Activated CD4-positive, alpha-beta T cell treated with anti-CD3 and anti-CD28 coated beads for 4 hours (primary cell): ENCODE data around the gene OR12D1.

Source experiments
- DNase-seq, 2 donors: peaks; one replicate each; pipeline ENCODE4 v3.0.0-alpha.2; 2020

Gene OR12D1

GRCh38 chr6:29465801-29466200 lies 51.1 kb downstream of the OR12D1 start:
- DNase-seq: no peak

DNA sequence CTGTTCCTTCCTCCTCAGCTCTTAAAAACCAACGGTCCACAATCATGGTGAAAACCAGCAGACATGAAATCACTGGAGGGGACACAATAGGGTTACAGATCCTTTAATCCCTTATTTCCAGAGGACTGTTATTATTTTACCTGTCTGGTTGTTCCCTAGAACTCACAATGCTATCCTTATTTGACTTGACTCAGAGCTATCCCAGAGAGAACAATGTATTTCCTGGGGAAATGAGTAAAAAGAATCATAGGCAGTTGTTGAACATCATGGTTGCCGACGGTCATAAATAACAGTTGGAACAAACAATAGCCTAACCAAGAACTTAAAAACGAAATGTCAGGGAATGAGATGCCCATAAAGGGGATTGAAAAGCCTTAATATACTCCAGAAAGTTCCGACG lies 51.5 kb downstream of the OR12D1 start:
- DNase-seq: no peak
